Tibial nerve (tissue), 4 donors: ENCODE results near the gene HOXD10.

Experiments
- EP300 ChIP-seq, 2 donors: sonication (generic); formaldehyde crosslinking; IDR thresholded peaks; one replicate each; pipeline ENCODE4 v1.6.1; 2017; ENCODE audit warnings: antibody characterized with exemption in 2 of 2, mild to moderate bottlenecking in 1 of 2
- POLR2A ChIP-seq, 2 donors: fragments of 450-650 bp; IDR thresholded peaks; one replicate each; pipeline ENCODE4 v1.6.1; 2017; ENCODE audit warnings: antibody characterized with exemption in 2 of 2, mild to moderate bottlenecking in 2 of 2, moderate library complexity in 2 of 2
- TF ChIP-seq, protein P1 (sequence below), 5 experiments: fragments of 200-600 bp in 3 of 5; fragments of 450-650 bp in 2 of 5; sonication (generic) in 3 of 5; IDR thresholded peaks; one replicate each; pipeline ENCODE4 v1.5.1; 2016 to 2019; ENCODE audit warnings: antibody characterized with exemption in 5 of 5, mild to moderate bottlenecking in 3 of 5, moderate library complexity in 2 of 5

DNA sequence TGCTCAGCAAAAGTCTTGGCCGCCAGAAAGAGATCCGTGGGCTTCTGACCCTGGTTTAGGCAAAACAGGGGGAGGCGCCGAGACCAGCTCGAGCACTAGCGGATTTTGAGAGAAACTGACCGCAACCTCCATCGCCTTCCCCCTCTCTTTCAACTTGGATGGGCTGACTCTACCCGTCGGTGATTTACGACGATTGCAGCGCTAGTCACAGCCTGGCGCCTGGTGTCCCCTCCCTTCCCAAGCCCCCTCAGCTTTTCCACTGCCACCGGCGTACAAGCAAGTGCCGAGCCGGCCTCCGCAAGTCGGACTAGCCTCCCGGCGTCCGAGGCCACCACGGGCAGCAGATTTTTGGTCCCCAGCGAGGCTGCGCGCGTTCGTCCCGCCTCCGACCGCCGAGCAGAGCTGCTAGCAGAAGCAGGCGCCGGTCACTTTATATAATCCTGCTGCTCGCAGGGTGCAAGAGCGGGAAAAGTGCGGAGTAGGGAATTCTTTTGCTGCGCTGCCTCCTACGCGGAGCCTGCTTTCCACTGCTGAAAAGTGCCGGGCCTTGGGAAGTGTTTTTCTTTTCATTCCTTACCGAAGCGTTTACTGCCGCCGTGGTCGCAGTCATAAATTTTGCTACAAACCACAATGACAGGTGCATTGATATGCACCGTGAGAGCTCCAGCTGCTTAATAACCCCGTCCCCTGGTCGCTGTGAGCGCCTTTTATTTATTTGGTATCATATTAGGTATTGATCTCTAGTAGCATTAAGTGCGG is 48.2 kb downstream of the HOXD10 start:
- TF ChIP-seq, protein P1, sequence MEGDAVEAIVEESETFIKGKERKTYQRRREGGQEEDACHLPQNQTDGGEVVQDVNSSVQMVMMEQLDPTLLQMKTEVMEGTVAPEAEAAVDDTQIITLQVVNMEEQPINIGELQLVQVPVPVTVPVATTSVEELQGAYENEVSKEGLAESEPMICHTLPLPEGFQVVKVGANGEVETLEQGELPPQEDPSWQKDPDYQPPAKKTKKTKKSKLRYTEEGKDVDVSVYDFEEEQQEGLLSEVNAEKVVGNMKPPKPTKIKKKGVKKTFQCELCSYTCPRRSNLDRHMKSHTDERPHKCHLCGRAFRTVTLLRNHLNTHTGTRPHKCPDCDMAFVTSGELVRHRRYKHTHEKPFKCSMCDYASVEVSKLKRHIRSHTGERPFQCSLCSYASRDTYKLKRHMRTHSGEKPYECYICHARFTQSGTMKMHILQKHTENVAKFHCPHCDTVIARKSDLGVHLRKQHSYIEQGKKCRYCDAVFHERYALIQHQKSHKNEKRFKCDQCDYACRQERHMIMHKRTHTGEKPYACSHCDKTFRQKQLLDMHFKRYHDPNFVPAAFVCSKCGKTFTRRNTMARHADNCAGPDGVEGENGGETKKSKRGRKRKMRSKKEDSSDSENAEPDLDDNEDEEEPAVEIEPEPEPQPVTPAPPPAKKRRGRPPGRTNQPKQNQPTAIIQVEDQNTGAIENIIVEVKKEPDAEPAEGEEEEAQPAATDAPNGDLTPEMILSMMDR (IDR thresholded peaks at IDR 0.05), result no peak
- TF ChIP-seq EP300 (IDR thresholded peaks at IDR 0.05), result no peak
- no peak for TF ChIP-seq POLR2A (IDR thresholded peaks at IDR 0.05)
